Natural killer cell (primary cell): Measurements from ENCODE around the gene CDK3. TPM values are rescaled to one million over a fixed set of nuclear protein-coding genes. Genes with fewer than 3 reads are reported as not detected.
A peak's percentile ranks its signal among the peaks of the same experiment; 100 is the strongest.
"Not testable (repeated sequence)": the region's sequence is repeated elsewhere in the genome, so short reads cannot be mapped to it uniquely, and the experiment has no call there.

Experiments used
- ATAC-seq, 3 donors: fragments of 150-1000 bp in 2 of 3; fragments of 200-7000 bp in 1 of 3; cut with Tn5 transposase; 1 replicate in 1 of 3; 2 replicates in 2 of 3; pipeline ENCODE4 v1.10.0; 2021; ENCODE audit warnings: mild to moderate bottlenecking in 2 of 3, moderate library complexity in 2 of 3
- DNase-seq, 2 donors: peaks; one replicate each; pipeline versions ENCODE4 v3.0.0 to v3.0.0-alpha.2; 2013 to 2021; ENCODE audit warnings: mixed read lengths in 1 of 2
- H3K27ac ChIP-seq: one replicate; pipeline ENCODE4 v1.5.1; 2013; ENCODE audit warnings: mild to moderate bottlenecking, low read length
- H3K27me3 ChIP-seq: one replicate; pipeline ENCODE4 v1.6.1; 2013; ENCODE audit warnings: low read length; ENCODE audit not compliant: control insufficient read depth, insufficient read depth
- H3K36me3 ChIP-seq: one replicate; pipeline ENCODE4 v1.6.1; 2013; ENCODE audit warnings: low read length; ENCODE audit not compliant: control insufficient read depth, insufficient read depth
- H3K4me1 ChIP-seq: one replicate; pipeline ENCODE4 v1.6.1; 2013; ENCODE audit warnings: low read length; ENCODE audit not compliant: control insufficient read depth, insufficient read depth
- H3K4me3 ChIP-seq: one replicate; pipeline ENCODE4 v1.5.1; 2013; ENCODE audit warnings: low read length
- H3K9me3 ChIP-seq: one replicate; pipeline ENCODE4 v1.6.1; 2013; ENCODE audit warnings: low read length; ENCODE audit not compliant: control insufficient read depth, insufficient read depth
- H3K27ac Mint-ChIP-seq, 2 donors: one replicate each; pipeline ENCODE4 v1.8.0; 2022; ENCODE audit warnings: mild to moderate bottlenecking in 2 of 2, mixed read lengths in 2 of 2, moderate library complexity in 1 of 2
- H3K27me3 Mint-ChIP-seq, 2 donors: one replicate each; pipeline ENCODE4 v1.8.0; 2022; ENCODE audit warnings: low read depth in 2 of 2, mixed read lengths in 2 of 2
- H3K36me3 Mint-ChIP-seq: one replicate; pipeline ENCODE4 v1.8.0; 2022; ENCODE audit warnings: mixed read lengths
- H3K4me1 Mint-ChIP-seq, 2 donors: one replicate each; pipeline ENCODE4 v1.8.0; 2022; ENCODE audit warnings: mixed read lengths in 2 of 2
- H3K4me3 Mint-ChIP-seq: one replicate; pipeline ENCODE4 v1.8.0; 2022; ENCODE audit warnings: mild to moderate bottlenecking, moderate library complexity, mixed read lengths
- H3K9me3 Mint-ChIP-seq, 2 donors: one replicate each; pipeline ENCODE4 v1.8.0; 2022; ENCODE audit warnings: mixed read lengths in 2 of 2
- WGBS: methylation state at CpG from one replicate; pipeline ENCODE4 v1.1.7; 2013; ENCODE audit warnings: missing lambda C conversion rate; ENCODE audit not compliant: insufficient coverage; 5-methylcytosine and 5-hydroxymethylcytosine counted together
- intact Hi-C: fragments of 100-400 bp; cut with micrococcal nuclease; formaldehyde crosslinking; loops from one replicate; pipeline ENCODE4 v1.14.2; 2022
- total RNA-seq, 4 donors: library from RNA; stranded (reverse); fragments of 120-200 nt in 1 of 4; gene quantifications; one replicate each; pipeline versions ENCODE4 v1.2.3 to v1.2.4, GENCODE V29; 2013 to 2022
- TF ChIP-seq, protein P1 (sequence below): fragments of 200-600 bp; IDR thresholded peaks from one replicate; pipeline ENCODE4 v1.8.0; 2022; ENCODE audit warnings: antibody characterized with exemption

Gene CDK3
- total RNA-seq, 3 donors from 2014 or later (not counting 1 experiment from before 2014, with no cell fraction given): 5.5 to 13.6 (median 13.5) TPM

- no peak overlapping the region for H3K27ac ChIP-seq
- Mint-ChIP-seq H3K4me3 (no peak overlapping the region), H3K36me3 (no peaks in the 10 kb centered on the region), H3K4me1 (peaks cover 0 to 6% of the 10 kb centered on the region in 2 donors), H3K27me3 (no peaks in the 10 kb centered on the region), H3K9me3 (no peaks in the 10 kb centered on the region), H3K27ac (no peak overlapping the region)
- no peaks in the 10 kb centered on the region for H3K27me3 ChIP-seq
- H3K9me3 ChIP-seq: no peaks in the 10 kb centered on the region
- TF ChIP-seq, protein P1, sequence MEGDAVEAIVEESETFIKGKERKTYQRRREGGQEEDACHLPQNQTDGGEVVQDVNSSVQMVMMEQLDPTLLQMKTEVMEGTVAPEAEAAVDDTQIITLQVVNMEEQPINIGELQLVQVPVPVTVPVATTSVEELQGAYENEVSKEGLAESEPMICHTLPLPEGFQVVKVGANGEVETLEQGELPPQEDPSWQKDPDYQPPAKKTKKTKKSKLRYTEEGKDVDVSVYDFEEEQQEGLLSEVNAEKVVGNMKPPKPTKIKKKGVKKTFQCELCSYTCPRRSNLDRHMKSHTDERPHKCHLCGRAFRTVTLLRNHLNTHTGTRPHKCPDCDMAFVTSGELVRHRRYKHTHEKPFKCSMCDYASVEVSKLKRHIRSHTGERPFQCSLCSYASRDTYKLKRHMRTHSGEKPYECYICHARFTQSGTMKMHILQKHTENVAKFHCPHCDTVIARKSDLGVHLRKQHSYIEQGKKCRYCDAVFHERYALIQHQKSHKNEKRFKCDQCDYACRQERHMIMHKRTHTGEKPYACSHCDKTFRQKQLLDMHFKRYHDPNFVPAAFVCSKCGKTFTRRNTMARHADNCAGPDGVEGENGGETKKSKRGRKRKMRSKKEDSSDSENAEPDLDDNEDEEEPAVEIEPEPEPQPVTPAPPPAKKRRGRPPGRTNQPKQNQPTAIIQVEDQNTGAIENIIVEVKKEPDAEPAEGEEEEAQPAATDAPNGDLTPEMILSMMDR: no peak
- DNase-seq (no peak), ATAC-seq (no peak)
- H3K4me3 ChIP-seq: no peak overlapping the region
- 92% methylated on average over 7 of the region's 7 CpGs for WGBS
- intact Hi-C loops: no loop called here
- H3K4me1 ChIP-seq: no peaks in the 10 kb centered on the region
- H3K36me3 ChIP-seq: peaks cover 8% of the 10 kb centered on the region
Observed at GRCh38 chr17:75970626-75971025, 30.0 kb upstream of the CDK3 start.

DNA sequence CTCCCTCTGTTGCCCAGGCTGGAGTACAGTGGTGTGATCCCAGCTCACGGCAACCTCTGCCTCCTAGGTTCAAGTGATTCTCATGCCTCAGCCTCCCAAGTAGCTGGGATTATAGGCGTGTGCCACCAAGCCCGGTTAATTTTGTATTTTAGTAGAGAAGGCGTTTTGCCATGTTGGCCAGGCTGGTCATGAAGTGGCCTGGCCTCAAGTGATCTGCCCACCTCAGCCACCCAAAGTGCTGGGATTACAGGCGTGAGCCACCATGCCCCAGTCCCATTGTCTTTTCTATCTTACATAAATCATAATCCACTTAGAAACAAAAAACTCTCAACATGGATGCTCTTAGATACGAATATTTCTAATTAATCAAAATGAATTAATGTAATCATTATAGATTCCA is 25.5 kb upstream of the CDK3 start:
- H3K4me1 Mint-ChIP-seq: peaks cover 22 to 28% of the 10 kb centered on the region in 2 donors
- H3K9me3 Mint-ChIP-seq, H3K27me3 ChIP-seq, H3K4me3 ChIP-seq, ATAC-seq, H3K36me3 Mint-ChIP-seq, H3K27ac ChIP-seq, H3K27me3 Mint-ChIP-seq, H3K9me3 ChIP-seq, intact Hi-C loops, DNase-seq, H3K4me3 Mint-ChIP-seq, H3K36me3 ChIP-seq: not testable (repeated sequence)
- 98% methylated on average over 6 of the region's 6 CpGs for WGBS
- peaks cover 14% of the 10 kb centered on the region for H3K4me1 ChIP-seq
- peak overlapping the region in 1 of 2 donors; percentile 8 for H3K27ac Mint-ChIP-seq

DNA sequence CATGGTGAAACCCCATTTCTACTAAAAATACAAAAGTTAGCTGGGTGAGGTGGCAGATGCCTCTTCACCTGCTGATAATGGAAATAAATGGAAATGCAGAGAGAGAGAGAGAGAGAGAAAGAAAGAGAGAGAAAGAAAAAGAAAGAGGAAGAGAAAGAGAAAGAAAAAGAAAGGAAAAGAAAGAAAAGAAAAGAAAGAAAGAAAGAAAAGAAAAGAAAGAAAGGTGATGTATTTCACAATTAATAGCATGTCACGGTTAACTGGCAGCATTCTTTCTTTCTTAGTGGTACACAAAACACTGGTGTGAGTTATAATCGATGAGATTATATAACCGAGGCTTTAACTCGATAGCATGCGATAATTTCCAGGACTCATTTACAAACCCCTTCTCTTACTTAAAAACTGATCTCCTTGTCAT is 24.9 kb upstream of the CDK3 start:
- no peak for DNase-seq
- no peak for ATAC-seq
- Histone ChIP-seq H3K27ac (no peak overlapping the region), H3K27me3 (no peaks in the 10 kb centered on the region), H3K36me3 (peaks cover 8% of the 10 kb centered on the region), H3K4me1 (peaks cover 19% of the 10 kb centered on the region), H3K9me3 (no peaks in the 10 kb centered on the region), H3K4me3 (no peak overlapping the region)
- no peaks in the 10 kb centered on the region for H3K9me3 Mint-ChIP-seq
- WGBS: 100% methylated on average over 1 of the region's 5 CpGs
- peaks cover 25 to 31% of the 10 kb centered on the region in 2 donors for H3K4me1 Mint-ChIP-seq
- no peaks in the 10 kb centered on the region for H3K36me3 Mint-ChIP-seq
- peak overlapping the region; percentile 8 to 39 for H3K27ac Mint-ChIP-seq
- TF ChIP-seq, protein P1: no peak
- no peaks in the 10 kb centered on the region for H3K27me3 Mint-ChIP-seq
- H3K4me3 Mint-ChIP-seq: no peak overlapping the region
- intact Hi-C loops: no loop called here

DNA sequence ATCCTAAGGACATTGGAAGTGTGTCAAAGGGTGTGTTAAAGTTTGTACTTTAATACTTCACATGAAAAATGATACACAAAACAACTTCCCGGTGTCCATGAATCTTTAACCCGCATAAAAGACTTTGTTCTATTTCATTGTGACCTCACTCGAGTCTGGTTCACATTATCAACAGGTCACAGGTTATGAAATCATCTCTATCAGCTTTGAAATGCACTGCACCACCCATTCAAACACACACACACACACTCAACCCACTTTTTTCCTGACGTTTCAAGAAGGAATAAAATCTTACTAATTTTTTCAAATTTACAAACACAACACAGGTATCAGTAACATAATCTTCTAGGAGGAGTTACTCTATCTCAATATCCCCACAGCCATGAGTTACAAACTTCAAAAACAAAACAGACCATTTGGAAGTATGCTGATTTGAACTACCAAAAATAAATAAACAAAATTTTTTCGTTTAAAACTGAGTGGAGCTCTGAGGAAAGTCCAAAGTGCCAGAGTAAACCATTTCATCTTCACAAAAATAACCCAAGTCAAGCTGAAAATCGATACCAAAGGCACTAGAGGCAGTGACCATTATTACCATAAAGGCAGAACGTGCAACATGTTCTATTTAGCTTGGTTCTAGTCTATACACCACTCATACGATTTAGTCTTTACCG is 24.3 kb upstream of the CDK3 start:
- Histone ChIP-seq H3K27ac (no peak overlapping the region), H3K9me3 (no peaks in the 10 kb centered on the region), H3K4me1 (peaks cover 19% of the 10 kb centered on the region), H3K27me3 (no peaks in the 10 kb centered on the region), H3K36me3 (peaks cover 8% of the 10 kb centered on the region), H3K4me3 (no peak overlapping the region)
- Mint-ChIP-seq H3K36me3 (no peaks in the 10 kb centered on the region), H3K27me3 (no peaks in the 10 kb centered on the region), H3K4me1 (peaks cover 28 to 33% of the 10 kb centered on the region in 2 donors), H3K4me3 (peak overlapping the region; percentile 52), H3K9me3 (no peaks in the 10 kb centered on the region), H3K27ac (peak overlapping the region in 1 of 2 donors; percentile 39)
- DNase-seq: no peak
- ATAC-seq: no peak
- intact Hi-C loops: no loop called here
- TF ChIP-seq, protein P1: no peak
- 90% methylated on average over 7 of the region's 9 CpGs for WGBS
